Esophagus squamous epithelium (tissue), 5 donors: ENCODE data around the gene RAB33B. TPM values are rescaled to one million over a fixed set of nuclear protein-coding genes. Genes with fewer than 3 reads are reported as not detected.
"Not testable (repeated sequence)": the region's sequence is repeated elsewhere in the genome, so short reads cannot be mapped to it uniquely, and the experiment has no call there.

Experiments
- DNase-seq: peaks from one replicate; lab custom pipeline; 2025; lab: John Stamatoyannopoulos, UW
- H3K27ac ChIP-seq, 4 donors: fragments of 200-600 bp; sonication (generic); one replicate each; pipeline ENCODE4 v1.5.1; 2016 to 2019; ENCODE audit warnings: mild to moderate bottlenecking in 1 of 4
- H3K27me3 ChIP-seq, 4 donors: fragments of 200-600 bp; sonication (generic); 1 replicate in 3 of 4; 2 replicates in 1 of 4; pipeline versions ENCODE4 v1.5.1 to v1.6.0; 2017 to 2021; ENCODE audit warnings: antibody characterized with exemption in 1 of 4
- H3K36me3 ChIP-seq, 3 donors: fragments of 200-600 bp; sonication (generic); one replicate each; pipeline ENCODE4 v1.5.1; 2016 to 2019
- H3K4me1 ChIP-seq, 3 donors: fragments of 200-600 bp; sonication (generic); one replicate each; pipeline ENCODE4 v1.5.1; 2017 to 2019
- H3K4me3 ChIP-seq, 4 donors: fragments of 200-600 bp; sonication (generic); 1 replicate in 3 of 4; 2 replicates in 1 of 4; pipeline ENCODE4 v1.5.1; 2016 to 2019; ENCODE audit warnings: mild to moderate bottlenecking in 2 of 4, moderate library complexity in 1 of 4
- H3K9me3 ChIP-seq, 3 donors: fragments of 200-600 bp; sonication (generic); one replicate each; pipeline ENCODE4 v1.5.1; 2016 to 2019
- POLR2A ChIP-seq, 4 donors: fragments of 450-650 bp; IDR thresholded peaks; one replicate each; pipeline ENCODE4 v1.6.1; 2017; ENCODE audit warnings: antibody characterized with exemption in 4 of 4, mild to moderate bottlenecking in 4 of 4, moderate library complexity in 3 of 4
- WGBS, 2 donors: methylation state at CpG; one replicate each; pipeline ENCODE4 v1.1.5; 2018; 5-methylcytosine and 5-hydroxymethylcytosine counted together
- intact Hi-C: fragments of 100-400 bp; cut with DNase I; formaldehyde crosslinking; loops from one replicate; pipeline ENCODE4 v1.15.0; 2022
- total RNA-seq, 4 donors: library from RNA; depleted of rRNA; stranded (reverse); fragments of >200 nt; gene quantifications; one replicate each; pipeline ENCODE4 v1.1.0, GENCODE V29; 2016
- TF ChIP-seq, protein P1 (sequence below), 6 experiments: fragments of 450-650 bp in 4 of 6; fragments of 200-600 bp in 2 of 6; sonication (generic) in 2 of 6; IDR thresholded peaks; one replicate each; pipeline ENCODE4 v1.5.1; 2016 to 2019; ENCODE audit warnings: antibody characterized with exemption in 6 of 6, mild to moderate bottlenecking in 4 of 6, moderate library complexity in 4 of 6
- donor health status: DM: yes; HTN: yes; CAD: no.

Gene RAB33B
- total RNA-seq, 4 donors from 2014 or later: 3.4 to 9.2 (median 6.6) TPM

DNA sequence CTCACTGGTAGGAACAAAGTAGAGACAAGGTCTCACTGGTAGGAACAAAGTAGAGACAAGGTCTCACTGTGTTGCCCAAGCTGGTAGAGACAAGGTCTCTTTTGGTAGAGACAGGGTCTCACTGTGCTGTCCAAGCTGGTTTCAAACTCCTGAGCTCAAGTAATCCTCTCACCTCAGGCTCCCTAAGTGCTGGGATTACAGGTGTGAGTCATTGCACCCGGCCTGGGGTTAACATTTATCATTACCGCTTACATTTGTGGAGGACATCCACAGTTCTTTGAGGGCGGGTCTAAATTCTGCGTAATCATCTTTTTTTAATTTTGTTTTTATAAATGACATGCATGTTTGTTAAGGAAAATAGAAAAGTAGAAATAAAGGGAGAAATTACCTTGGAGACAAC, 12.0 kb downstream of the RAB33B start:
- Histone ChIP-seq H3K9me3 (peaks cover 0 to 7% (median 0%) of the 10 kb centered on the region in 3 donors), H3K4me3 (no peak overlapping the region), H3K27ac (no peak overlapping the region), H3K36me3 (peaks cover 0 to 6% (median 0%) of the 10 kb centered on the region in 3 donors), H3K4me1 (peaks cover 0 to 18% (median 0%) of the 10 kb centered on the region in 3 donors), H3K27me3 (no peaks in the 10 kb centered on the region)
- whole genome bisulfite sequencing, 2 donors: 51 to 76% methylated on average over 4 of the region's 4 CpGs
- DNase-seq: no peak
- intact Hi-C loops: no loop called here
- TF ChIP-seq POLR2A (IDR thresholded peaks at IDR 0.05): no peak
- TF ChIP-seq, protein P1, sequence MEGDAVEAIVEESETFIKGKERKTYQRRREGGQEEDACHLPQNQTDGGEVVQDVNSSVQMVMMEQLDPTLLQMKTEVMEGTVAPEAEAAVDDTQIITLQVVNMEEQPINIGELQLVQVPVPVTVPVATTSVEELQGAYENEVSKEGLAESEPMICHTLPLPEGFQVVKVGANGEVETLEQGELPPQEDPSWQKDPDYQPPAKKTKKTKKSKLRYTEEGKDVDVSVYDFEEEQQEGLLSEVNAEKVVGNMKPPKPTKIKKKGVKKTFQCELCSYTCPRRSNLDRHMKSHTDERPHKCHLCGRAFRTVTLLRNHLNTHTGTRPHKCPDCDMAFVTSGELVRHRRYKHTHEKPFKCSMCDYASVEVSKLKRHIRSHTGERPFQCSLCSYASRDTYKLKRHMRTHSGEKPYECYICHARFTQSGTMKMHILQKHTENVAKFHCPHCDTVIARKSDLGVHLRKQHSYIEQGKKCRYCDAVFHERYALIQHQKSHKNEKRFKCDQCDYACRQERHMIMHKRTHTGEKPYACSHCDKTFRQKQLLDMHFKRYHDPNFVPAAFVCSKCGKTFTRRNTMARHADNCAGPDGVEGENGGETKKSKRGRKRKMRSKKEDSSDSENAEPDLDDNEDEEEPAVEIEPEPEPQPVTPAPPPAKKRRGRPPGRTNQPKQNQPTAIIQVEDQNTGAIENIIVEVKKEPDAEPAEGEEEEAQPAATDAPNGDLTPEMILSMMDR (IDR thresholded peaks at IDR 0.05): no peak

DNA sequence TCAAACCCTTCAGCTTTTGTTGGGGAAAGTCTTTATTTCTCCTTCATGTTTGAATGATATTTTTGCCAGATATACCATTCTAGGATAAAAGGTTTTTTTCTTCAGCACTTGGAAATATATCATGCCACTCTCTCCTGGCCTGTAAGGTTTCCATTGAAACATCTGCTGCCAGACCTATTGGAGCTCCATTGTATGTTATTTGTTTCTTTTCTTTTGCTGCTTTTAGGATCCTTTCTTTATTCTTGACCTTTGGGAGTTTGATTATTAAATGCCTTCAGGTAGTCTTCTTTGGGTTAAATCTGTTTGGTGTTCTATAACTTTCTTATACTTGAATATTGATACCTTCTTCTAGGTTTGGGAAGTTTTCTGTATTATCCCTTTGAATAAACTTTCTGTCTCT, 14.8 kb downstream of the RAB33B start:
- Histone ChIP-seq H3K4me1 (peaks cover 0 to 14% (median 0%) of the 10 kb centered on the region in 3 donors), H3K36me3 (peaks cover 0 to 22% (median 5%) of the 10 kb centered on the region in 3 donors)
- DNase-seq, H3K27me3 ChIP-seq, H3K9me3 ChIP-seq, H3K27ac ChIP-seq, H3K4me3 ChIP-seq, intact Hi-C loops: not testable (repeated sequence)

DNA sequence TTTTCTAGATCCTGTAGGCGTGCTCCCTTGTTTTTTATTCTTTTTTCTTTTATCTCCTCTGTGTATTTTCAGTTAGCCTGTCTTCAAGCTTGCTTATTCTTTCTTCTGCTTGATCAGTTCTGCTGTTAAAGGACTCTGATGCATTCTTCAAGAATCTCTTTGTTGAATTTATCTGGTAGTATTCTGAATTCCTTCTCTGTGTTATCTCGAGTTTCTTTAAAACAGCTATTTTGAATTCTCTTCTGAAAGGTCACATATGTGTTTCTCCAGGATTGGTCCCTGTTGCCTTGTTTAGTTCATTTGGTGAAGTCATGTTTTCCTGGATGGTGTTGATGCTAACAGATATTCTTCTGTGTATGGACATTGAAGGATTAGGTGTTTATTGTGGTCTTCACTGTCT, 15.3 kb downstream of the RAB33B start:
- Histone ChIP-seq H3K27me3 (no peaks in the 10 kb centered on the region), H3K36me3 (peaks cover 0 to 26% (median 5%) of the 10 kb centered on the region in 3 donors), H3K4me1 (peaks cover 0 to 14% (median 0%) of the 10 kb centered on the region in 3 donors), H3K27ac (no peak overlapping the region), H3K4me3 (no peak overlapping the region), H3K9me3 (peaks cover 0 to 7% (median 0%) of the 10 kb centered on the region in 3 donors)
- intact Hi-C loops: no loop called here
- no peak for DNase-seq
- no peak for TF ChIP-seq POLR2A (IDR thresholded peaks at IDR 0.05)
- TF ChIP-seq, protein P1 (IDR thresholded peaks at IDR 0.05): no peak
- 80 to 85% methylated on average over 2 of the region's 2 CpGs for WGBS, 2 donors

DNA sequence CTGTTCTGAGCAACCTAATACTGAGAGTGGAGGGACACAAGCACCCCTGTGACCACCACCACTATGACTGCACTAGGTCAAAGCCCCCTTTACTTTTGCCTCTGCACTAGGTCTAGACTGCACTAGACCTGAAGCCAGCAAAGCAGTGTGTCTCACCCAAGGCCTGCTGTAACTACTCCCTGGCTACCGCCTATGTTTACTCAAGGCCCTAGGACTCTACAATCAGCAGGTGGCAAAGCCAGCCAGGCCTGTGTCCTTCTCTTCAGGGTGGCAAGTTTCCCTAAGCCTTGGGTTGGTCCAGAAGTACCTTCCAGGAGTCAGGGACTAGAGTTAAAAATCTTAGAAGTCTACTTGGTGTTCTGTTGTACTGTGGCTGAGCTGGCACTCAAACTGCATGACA, 15.9 kb downstream of the RAB33B start:
- no peak overlapping the region for H3K27ac ChIP-seq
- no peaks in the 10 kb centered on the region for H3K27me3 ChIP-seq
- no peak for DNase-seq
- peaks cover 0 to 27% (median 5%) of the 10 kb centered on the region in 3 donors for H3K36me3 ChIP-seq
- 57 to 71% methylated on average over 1 of the region's 1 CpG for WGBS, 2 donors
- no peak overlapping the region for H3K4me3 ChIP-seq
- TF ChIP-seq, protein P1 (IDR thresholded peaks at IDR 0.05): peak in 1 of 6 experiments; percentile 4
- TF ChIP-seq POLR2A (IDR thresholded peaks at IDR 0.05): no peak
- peaks cover 0 to 14% (median 0%) of the 10 kb centered on the region in 3 donors for H3K4me1 ChIP-seq
- intact Hi-C loops: no loop called here
- peaks cover 0 to 7% (median 0%) of the 10 kb centered on the region in 3 donors for H3K9me3 ChIP-seq

DNA sequence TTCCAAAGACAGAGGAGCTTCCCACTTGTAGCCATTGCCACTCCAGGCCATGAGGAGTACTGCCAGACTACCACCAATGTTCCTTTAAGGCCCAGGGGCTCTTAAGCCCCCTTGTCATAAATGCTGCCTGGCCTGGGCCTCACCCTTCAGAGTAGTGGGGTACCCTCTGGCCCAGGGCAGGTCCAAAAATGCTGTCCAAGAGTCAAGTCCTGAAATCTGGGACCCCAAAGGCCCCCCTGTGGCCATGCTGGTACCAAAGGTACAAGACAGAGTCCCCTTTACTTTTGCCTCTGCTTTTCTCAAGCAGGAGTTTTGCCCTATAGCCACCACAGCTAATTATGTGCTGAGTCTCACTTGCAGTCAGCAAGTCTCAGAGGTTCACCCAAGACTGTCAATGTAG, 16.4 kb downstream of the RAB33B start:
- Histone ChIP-seq H3K4me3 (no peak overlapping the region), H3K4me1 (peaks cover 0 to 14% (median 0%) of the 10 kb centered on the region in 3 donors), H3K27ac (no peak overlapping the region), H3K27me3 (no peaks in the 10 kb centered on the region), H3K36me3 (peaks cover 0 to 27% (median 5%) of the 10 kb centered on the region in 3 donors), H3K9me3 (peaks cover 0 to 7% (median 0%) of the 10 kb centered on the region in 3 donors)
- no peak for TF ChIP-seq POLR2A (IDR thresholded peaks at IDR 0.05)
- TF ChIP-seq, protein P1 (IDR thresholded peaks at IDR 0.05): no peak
- intact Hi-C loops: no loop called here
- DNase-seq: no peak
